RWPE1 (cell line): ENCODE results near the gene ARMC6.

ENCODE experiments used
- CTCF ChIA-PET: fragments of 350-600 bp; sonication (Branson Sonifier 250); formaldehyde crosslinking; extraction: SDS; loops from one replicate; lab custom pipeline; 2021; lab: Yijun Ruan, JAX
- POLR2A ChIA-PET: fragments of 400-600 bp; formaldehyde crosslinking; extraction: SDS; loops from one replicate; lab custom pipeline; 2020; ENCODE audit warnings: antibody characterized with exemption; ENCODE audit not compliant: low non-redundant PET; lab: Yijun Ruan, JAX
- DNase-seq: peaks from one replicate; pipeline ENCODE4 v3.0.0; 2012; ENCODE audit warnings: low spot score
- H3K27ac ChIP-seq: fragments of 450-650 bp; 2 replicates; pipeline ENCODE4 v1.5.1; 2017
- TF ChIP-seq, protein P1 (sequence below): fragments of 450-650 bp; conservative IDR thresholded peaks from 2 replicates; pipeline ENCODE4 v1.5.1; 2017; ENCODE audit warnings: low read depth, mild to moderate bottlenecking

ARMC6 gene

DNA sequence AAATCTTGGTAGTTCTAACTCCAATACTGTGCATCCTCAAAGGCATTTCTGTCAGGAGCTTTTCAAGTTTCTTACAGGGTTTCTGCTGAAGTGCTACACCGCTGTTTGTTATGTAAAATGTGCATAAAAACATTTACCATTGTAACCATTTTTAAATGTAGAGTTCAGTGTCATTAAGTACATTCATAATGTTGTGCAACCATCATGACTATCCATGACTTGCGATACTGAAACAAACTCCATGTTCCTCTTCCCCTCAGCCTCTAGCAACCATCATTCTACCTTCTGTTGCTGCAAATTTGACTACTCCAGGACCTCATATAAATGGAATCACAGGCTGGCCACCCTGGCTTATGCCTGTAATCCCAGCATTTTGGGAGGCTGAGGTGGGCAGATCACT, 16.0 kb downstream of the ARMC6 start:
- POLR2A ChIA-PET, result no interaction called here
- H3K27ac ChIP-seq, result peak overlapping the region; percentile 36
- TF ChIP-seq, protein P1, sequence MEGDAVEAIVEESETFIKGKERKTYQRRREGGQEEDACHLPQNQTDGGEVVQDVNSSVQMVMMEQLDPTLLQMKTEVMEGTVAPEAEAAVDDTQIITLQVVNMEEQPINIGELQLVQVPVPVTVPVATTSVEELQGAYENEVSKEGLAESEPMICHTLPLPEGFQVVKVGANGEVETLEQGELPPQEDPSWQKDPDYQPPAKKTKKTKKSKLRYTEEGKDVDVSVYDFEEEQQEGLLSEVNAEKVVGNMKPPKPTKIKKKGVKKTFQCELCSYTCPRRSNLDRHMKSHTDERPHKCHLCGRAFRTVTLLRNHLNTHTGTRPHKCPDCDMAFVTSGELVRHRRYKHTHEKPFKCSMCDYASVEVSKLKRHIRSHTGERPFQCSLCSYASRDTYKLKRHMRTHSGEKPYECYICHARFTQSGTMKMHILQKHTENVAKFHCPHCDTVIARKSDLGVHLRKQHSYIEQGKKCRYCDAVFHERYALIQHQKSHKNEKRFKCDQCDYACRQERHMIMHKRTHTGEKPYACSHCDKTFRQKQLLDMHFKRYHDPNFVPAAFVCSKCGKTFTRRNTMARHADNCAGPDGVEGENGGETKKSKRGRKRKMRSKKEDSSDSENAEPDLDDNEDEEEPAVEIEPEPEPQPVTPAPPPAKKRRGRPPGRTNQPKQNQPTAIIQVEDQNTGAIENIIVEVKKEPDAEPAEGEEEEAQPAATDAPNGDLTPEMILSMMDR, result no peak
- CTCF ChIA-PET, result no interaction called here
- DNase-seq, result no peak

DNA sequence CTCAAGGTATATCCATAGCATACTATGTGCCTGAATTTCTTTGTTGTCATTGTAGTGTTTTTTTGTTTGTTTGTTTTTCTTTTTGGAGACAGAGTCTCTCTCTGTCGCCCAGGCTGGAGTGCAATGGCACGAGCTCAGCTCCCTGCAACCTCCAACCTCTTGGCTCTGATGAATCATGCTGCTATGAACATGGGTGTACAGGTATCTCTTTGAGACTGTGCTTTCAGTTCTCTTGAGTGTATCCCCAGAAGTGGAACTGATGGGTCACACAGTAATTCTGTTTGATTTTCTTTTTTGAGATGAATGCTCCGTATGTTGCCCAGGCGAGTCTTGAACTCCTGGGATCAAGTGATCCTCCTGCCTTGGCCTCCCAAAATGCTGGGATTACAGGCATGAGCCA, 16.7 kb downstream of the ARMC6 start:
- peak overlapping the region; percentile 36; the same call in 1 of the 2 replicates for H3K27ac ChIP-seq
- no peak for DNase-seq
- POLR2A ChIA-PET, result no interaction called here
- TF ChIP-seq, protein P1, result no peak
- CTCF ChIA-PET, result no interaction called here

DNA sequence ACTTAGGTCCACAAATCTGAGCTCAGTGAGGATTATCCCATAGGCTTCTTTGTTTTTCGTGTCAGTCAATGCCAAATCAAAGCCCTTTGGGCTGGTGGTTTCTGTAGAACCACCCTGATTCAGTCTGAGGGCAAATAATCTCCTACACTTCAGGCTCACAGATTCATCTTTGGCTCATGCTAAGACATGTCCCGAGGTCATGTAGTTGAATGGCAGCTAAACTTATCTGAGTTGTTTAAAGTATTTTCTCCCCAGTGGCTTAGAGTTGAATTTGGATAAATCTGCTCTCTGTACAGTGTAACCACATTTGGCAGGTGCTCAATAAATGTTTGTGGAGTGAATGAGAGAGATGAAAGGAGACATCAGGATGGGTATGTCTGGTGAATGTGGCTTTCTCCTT, 17.3 kb downstream of the ARMC6 start:
- DNase-seq, result no peak
- ChIA-PET POLR2A (no interaction called here), CTCF (no interaction called here)
- H3K27ac ChIP-seq, result no peak overlapping the region
- TF ChIP-seq, protein P1, result no peak

DNA sequence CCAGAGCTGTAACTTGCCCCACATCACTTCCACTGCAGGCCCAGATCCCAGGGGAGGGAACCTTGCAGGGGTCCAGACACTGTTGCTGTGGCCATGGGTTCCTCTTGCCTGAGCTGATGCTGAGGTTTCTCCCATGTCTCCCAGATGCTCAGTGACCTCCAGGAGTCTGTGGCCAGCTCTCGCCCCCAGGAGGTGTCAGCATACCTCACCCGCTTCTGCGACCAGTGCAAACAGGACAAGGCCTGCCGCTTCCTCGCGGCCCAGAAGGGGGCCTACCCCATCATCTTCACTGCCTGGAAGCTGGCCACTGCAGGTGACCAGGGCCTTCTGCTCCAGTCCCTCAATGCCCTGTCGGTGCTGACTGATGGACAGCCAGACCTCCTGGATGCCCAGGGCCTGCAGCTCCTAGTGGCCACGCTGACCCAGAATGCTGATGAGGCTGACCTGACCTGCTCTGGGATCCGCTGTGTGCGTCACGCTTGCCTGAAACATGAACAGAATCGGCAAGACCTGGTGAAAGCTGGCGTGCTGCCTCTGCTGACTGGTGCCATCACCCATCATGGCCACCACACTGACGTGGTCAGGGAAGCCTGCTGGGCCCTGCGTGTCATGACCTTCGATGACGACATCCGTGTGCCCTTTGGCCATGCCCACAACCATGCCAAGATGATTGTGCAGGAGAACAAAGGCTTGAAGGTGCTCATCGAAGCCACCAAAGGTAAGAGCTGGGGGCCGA, 18.2 kb downstream of the ARMC6 start:
- CTCF ChIA-PET, result no interaction called here
- POLR2A ChIA-PET, result no interaction called here
- H3K27ac ChIP-seq, result peak overlapping the region; percentile 23
- TF ChIP-seq, protein P1, result no peak
- DNase-seq, result no peak

DNA sequence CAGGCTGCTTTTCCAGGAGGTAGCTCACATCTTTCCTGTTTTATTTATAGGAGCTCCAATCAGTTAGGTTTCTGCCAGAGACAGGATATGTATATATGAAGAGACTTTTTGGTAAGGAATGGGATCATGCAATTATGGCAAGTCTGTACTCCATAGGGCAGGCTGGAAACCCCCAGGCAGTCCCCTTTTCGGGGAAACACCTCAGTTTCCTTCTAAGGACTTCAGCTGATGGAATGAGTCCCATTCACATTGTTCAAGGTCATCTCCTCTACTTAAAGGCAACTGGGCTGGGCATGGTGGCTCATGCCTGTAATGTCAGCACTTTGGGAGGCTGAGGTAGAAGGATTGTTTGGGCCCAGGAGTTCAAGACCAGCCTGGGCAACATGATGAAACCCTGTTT, 19.5 kb downstream of the ARMC6 start:
- no peak overlapping the region for H3K27ac ChIP-seq
- no peak for DNase-seq
- ChIA-PET POLR2A (no interaction called here), CTCF (no interaction called here)
- TF ChIP-seq, protein P1, result no peak

DNA sequence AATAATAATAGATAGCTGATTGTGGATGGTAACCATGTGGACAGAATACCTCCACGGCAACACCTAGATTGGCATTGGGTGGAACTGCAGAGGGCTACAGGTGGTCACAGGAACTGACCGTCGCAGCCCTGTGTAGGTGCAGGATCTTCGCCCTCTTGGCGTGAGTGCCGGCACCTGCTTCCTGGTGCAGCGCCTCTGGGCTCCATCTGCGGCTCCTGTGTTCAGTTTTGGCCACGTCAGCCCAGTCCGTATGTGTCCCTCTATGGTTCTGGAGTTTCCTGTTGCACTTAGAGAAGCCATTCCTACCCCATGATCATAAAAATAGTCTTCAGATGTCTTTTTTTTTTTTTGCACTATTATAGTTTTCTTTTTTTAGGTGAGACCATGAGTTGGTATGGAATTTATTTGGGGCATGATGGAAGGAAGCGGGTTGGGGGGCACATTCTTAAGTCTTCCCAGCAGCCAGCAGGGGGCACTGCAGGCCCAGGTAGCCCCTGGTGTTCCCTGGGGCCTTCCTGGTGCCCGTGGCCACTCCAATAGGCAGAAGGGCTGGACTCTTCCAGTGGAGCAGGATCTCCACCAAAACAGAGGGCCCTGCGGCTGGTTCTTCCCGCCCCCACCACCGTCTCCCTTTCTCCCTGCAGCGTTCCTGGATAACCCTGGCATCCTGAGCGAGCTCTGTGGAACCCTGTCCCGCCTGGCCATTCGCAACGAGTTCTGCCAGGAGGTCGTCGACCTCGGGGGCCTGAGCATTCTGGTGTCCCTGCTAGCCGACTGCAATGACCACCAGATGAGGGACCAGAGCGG, 20.3 kb downstream of the ARMC6 start:
- DNase-seq, result no peak
- ChIA-PET POLR2A (no interaction called here), CTCF (interaction anchor here (0.7 to 0.8 kb wide), 2 partner anchors 15 to 52 kb away, joined by 3 read pairs; no protein-coding TSS in a partner anchor)
- TF ChIP-seq, protein P1, result peak; percentile 69
- no peak overlapping the region for H3K27ac ChIP-seq
